Keratinocyte (primary cell): Measurements from ENCODE around the gene GRIN2C.

Experiments used
- CTCF ChIP-seq, 3 experiments: IDR thresholded peaks in 1 of 3; conservative IDR thresholded peaks in 1 of 3; optimal IDR thresholded peaks in 1 of 3; 2 replicates in 2 of 3; 3 replicates in 1 of 3; pipeline versions ENCODE3 to v1.5.1; 2011; ENCODE audit warnings: low read length in 3 of 3, mild to moderate bottlenecking in 3 of 3, moderate library complexity in 2 of 3, control low read depth in 1 of 3, inconsistent platforms in 1 of 3; ENCODE audit not compliant: insufficient read depth in 2 of 3; ENCODE audit errors: extremely low read depth in 1 of 3
- EZH2 ChIP-seq: IDR thresholded peaks from one replicate; pipeline ENCODE4 v1.6.1; 2012; ENCODE audit warnings: inconsistent platforms, mild to moderate bottlenecking, low read length, moderate library complexity

GRCh38 chr17:74859459-74860228, at the start of gene GRIN2C:
- TF ChIP-seq CTCF (optimal IDR thresholded peaks at IDR 0.05 in 1 of 3, IDR thresholded peaks at IDR 0.05 in 1 of 3, conservative IDR thresholded peaks at IDR 0.05 in 1 of 3; ENCODE audit: extremely low read depth in 1 of 3, insufficient read depth in 2 of 3, low read length in 3 of 3) (peak in 1 of 3 experiments; percentile 37), EZH2 (no peak)
